PFSK-1 (cell line): ENCODE data around the gene ANKH.

ENCODE experiments used
- FOXP2 ChIP-seq: optimal IDR thresholded peaks from 2 replicates; pipeline ENCODE3; 2011; ENCODE audit warnings: borderline replicate concordance, control low read depth, inconsistent platforms; ENCODE audit not compliant: insufficient read depth; ENCODE audit errors: extremely low read length, extremely low read depth
- POLR2AphosphoS5 ChIP-seq: IDR thresholded peaks from 2 replicates; pipeline ENCODE4 v1.6.1; 2012; ENCODE audit warnings: low read depth, mild to moderate bottlenecking, control low read depth, low read length, moderate library complexity
- REST ChIP-seq, 2 experiments: IDR thresholded peaks; 2 replicates each; pipeline versions ENCODE4 v1.6.1 to v1.8.0; 2011 to 2012; ENCODE audit warnings: low read depth in 2 of 2, low read length in 2 of 2, control low read depth in 1 of 2, inconsistent platforms in 1 of 2, mild to moderate bottlenecking in 1 of 2, moderate library complexity in 1 of 2; ENCODE audit not compliant: insufficient read depth in 1 of 2
- SIN3A ChIP-seq: IDR thresholded peaks from 2 replicates; pipeline ENCODE4 v1.6.1; 2012; ENCODE audit warnings: mild to moderate bottlenecking, low read length, moderate library complexity, borderline replicate concordance; ENCODE audit not compliant: insufficient read depth
- TAF1 ChIP-seq: IDR thresholded peaks from 2 replicates; pipeline ENCODE4 v1.6.1; 2012; ENCODE audit warnings: low read length, control low read depth, borderline replicate concordance; ENCODE audit not compliant: insufficient read depth

Gene ANKH

GRCh38 chr5:14852779-14853178 is 18.8 kb downstream of the ANKH start:
- TF ChIP-seq FOXP2, result no peak
- TF ChIP-seq REST (IDR thresholded peaks at IDR 0.05; ENCODE audit: insufficient read depth in 1 of 2, low read depth in 2 of 2, low read length in 2 of 2), result no peak
- no peak for TF ChIP-seq TAF1

- TF ChIP-seq POLR2AphosphoS5, result no peak
- TF ChIP-seq REST (IDR thresholded peaks at IDR 0.05; ENCODE audit: insufficient read depth in 1 of 2, low read depth in 2 of 2, low read length in 2 of 2), result no peak
- TF ChIP-seq TAF1, result no peak
- no peak for TF ChIP-seq SIN3A
- TF ChIP-seq FOXP2, result no peak
Measured at GRCh38 chr5:14851999-14852526, 19.5 kb downstream of the ANKH start.

GRCh38 chr5:14851597-14851996 is 20.0 kb downstream of the ANKH start:
- TF ChIP-seq POLR2AphosphoS5 (no peak), TAF1 (no peak), FOXP2 (no peak), REST (IDR thresholded peaks at IDR 0.05; ENCODE audit: insufficient read depth in 1 of 2, low read depth in 2 of 2, low read length in 2 of 2) (no peak), SIN3A (no peak)

GRCh38 chr5:14851050-14851419 is 20.5 kb downstream of the ANKH start:
- TF ChIP-seq TAF1 (no peak), SIN3A (no peak), REST (IDR thresholded peaks at IDR 0.05; ENCODE audit: insufficient read depth in 1 of 2, low read depth in 2 of 2, low read length in 2 of 2) (no peak), POLR2AphosphoS5 (no peak), FOXP2 (no peak)
